ENCODE measurements around the gene SH3RF3. TPM values are rescaled to one million over a fixed set of nuclear protein-coding genes. Genes with fewer than 3 reads are reported as not detected.

Gene SH3RF3
- total and polyA plus RNA-seq, 2 of the 13 experiments (the other 11 are each of a cell fraction or from before 2014, with no cell fraction given), result 0.04 TPM; not detected in 1

- TF ChIP-seq HDAC1 (CRISPR knock-in tag; IDR thresholded peaks at IDR 0.05) (0 out of 2 replicates have a peak, but pooled peaks have one; percentile 23), HNF4G (IDR thresholded peaks at IDR 0.05; ENCODE audit: borderline replicate concordance, low read depth, low read length) (peak; percentile 49), HNF4G (CRISPR knock-in tag; IDR thresholded peaks at IDR 0.05; ENCODE audit: borderline replicate concordance, low read depth) (peak; percentile 74), ZNF670 (CRISPR knock-in tag; IDR thresholded peaks at IDR 0.05; ENCODE audit: borderline replicate concordance) (0 out of 2 replicates have a peak, but pooled peaks have one; percentile 28), ATF2 (CRISPR knock-in tag; IDR thresholded peaks at IDR 0.05) (peak; percentile 29; the same call in 1 of the 2 replicates)
Observed at GRCh38 chr2:109264595-109265328, 135.8 kb downstream of the SH3RF3 start (continued).

- no TSS peak for BruUV-seq (replicated peaks)
- no peaks in the 10 kb centered on the region for H4K20me1 ChIP-seq (ENCODE audit: insufficient read depth, low read length)
- no peak overlapping the region for H3K4me2 ChIP-seq (ENCODE audit: low read depth, low read length)
Observed at GRCh38 chr2:109265369-109265768, 136.4 kb downstream of the SH3RF3 start.

More at GRCh38 chr2:109265369-109265768, 136.4 kb downstream of the SH3RF3 start:
- POLR2A ChIA-PET, result no interaction called here
- Histone ChIP-seq H3K9ac (ENCODE audit: insufficient read depth, low read depth, low read length) (no peak overlapping the region), H3K9me3 (ENCODE audit: low read length) (no peaks in the 10 kb centered on the region), H3K4me3 (replicated peaks in 1 of 3; ENCODE audit: insufficient read depth in 1 of 3, low read depth in 2 of 3, low read length in 3 of 3) (no peak overlapping the region), H3K4me1 (ENCODE audit: insufficient read depth, low read length) (peaks cover 28% of the 10 kb centered on the region), H3K27me3 (ENCODE audit: control insufficient read depth in 1 of 2, insufficient read depth in 2 of 2, low read length in 2 of 2) (peaks cover 0 to 2% of the 10 kb centered on the region in 2 experiments; a peak in 1 of 5 replicates), H3K79me2 (ENCODE audit: insufficient read depth, low read length) (no peaks in the 10 kb centered on the region), H3K36me3 (replicated peaks in 1 of 2; ENCODE audit: control insufficient read depth in 1 of 2, insufficient read depth in 2 of 2, low read length in 2 of 2) (no peaks in the 10 kb centered on the region), H3K27ac (ENCODE audit: extremely low read length, insufficient read depth, low read length) (no peak overlapping the region), H2AFZ (ENCODE audit: low read length) (no peak overlapping the region)
- ATAC-seq, result no peak
- DNase-seq (ENCODE audit: low spot score), result no peak
- CTCF ChIA-PET (ENCODE audit: low intra/inter-chr PET ratio, low total read pairs), result no interaction called here
- TF ChIP-seq DNMT1 (CRISPR knock-in tag; IDR thresholded peaks at IDR 0.05) (no peak), EED (CRISPR knock-in tag; IDR thresholded peaks at IDR 0.05) (no peak), HNRNPL (IDR thresholded peaks at IDR 0.05; ENCODE audit: low read depth, low read length) (no peak), ZBTB14 (CRISPR knock-in tag; IDR thresholded peaks at IDR 0.05) (no peak)
- 60% methylated on average over 2 of the region's 2 CpGs for WGBS (ENCODE audit: low lambda C conversion rate)
- in situ Hi-C loops (cut with HindIII; ENCODE audit: extremely low pct_ligation_motif_present, low pct_unique_long_range_greater_than_20kb) (no loop called here), intact Hi-C loops (cut with micrococcal nuclease; ENCODE audit: unreplicated experiment) (no loop called here)
- no peak for FAIRE-seq
